HuH-7.5 (cell line): ENCODE results near the gene RNASEL.

Experiments used
- DNase-seq: peaks from one replicate; pipeline ENCODE4 v3.0.0; 2011; ENCODE audit warnings: low spot score

Gene RNASEL

DNA sequence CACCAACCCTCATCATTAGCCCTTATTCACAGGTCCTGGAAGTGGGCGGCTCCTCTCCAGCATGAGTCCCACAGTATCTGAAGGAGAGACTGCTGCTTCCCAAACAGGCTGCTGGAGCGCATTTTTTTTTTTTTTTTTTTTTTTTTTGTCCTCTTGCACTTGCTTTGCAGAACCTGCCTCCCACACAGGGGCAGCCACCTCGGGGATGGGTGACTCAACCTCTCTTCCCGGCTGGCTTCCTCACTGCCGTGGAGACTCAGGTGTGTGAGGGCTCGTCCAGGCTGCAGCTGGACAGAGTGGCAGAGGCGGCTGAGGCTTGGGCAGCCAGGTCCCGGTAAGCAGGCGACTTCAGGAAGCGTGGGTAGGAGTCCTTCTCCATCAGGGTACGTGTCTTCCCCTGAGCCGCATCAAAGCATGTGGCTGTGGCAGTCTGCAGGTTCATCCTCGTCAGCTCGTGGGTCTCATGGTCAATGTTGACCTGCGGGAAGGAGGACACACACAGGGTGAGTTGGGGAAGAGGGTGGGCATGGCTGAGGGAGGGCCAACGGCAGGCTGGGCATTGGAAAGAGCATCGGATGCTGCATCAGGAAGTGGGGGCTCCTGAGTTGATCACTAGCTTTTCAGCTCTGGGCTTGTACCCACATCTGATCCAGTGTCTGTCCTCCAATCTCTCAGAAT lies 11.1 kb upstream of the RNASEL start:
- no peak for DNase-seq

DNA sequence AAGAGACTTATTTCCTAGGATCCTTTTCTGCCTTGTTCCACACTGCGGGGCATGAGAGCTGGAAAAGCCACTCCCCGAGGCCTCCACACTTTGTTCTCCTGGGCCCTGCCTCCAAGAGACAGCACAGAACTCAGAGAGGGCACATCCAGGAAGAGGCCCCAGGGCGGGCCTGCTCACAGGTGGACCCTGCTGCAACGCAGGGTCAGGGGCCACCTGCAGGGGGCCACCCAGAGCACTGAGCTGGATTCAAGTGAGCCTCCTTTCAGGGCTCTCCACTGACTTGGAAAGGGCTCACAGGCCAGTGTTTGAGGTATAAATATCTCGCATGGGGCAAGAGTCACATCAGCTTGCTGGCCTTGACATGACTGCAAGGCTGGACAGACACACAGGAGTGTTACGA lies 10.3 kb upstream of the RNASEL start:
- DNase-seq = no peak

DNA sequence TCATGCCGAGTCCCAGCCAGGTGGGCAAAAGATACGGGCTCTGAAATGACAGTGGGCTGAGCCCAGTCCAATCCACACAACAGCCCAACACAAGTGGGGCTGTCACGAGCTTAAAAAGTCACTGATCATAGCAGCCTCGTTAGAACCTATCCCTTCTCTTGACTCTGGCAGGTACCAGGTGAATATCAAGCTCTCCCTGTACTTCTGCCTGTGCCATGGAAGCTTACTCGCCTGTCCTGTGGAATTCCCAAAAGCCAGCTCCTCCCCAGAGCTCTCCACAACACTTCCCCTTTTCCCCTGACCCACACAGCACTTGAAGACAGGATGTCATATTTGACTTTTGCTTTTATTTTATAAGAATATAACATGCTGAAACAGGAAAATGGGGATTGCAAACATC lies 9.2 kb upstream of the RNASEL start:
- DNase-seq = no peak

DNA sequence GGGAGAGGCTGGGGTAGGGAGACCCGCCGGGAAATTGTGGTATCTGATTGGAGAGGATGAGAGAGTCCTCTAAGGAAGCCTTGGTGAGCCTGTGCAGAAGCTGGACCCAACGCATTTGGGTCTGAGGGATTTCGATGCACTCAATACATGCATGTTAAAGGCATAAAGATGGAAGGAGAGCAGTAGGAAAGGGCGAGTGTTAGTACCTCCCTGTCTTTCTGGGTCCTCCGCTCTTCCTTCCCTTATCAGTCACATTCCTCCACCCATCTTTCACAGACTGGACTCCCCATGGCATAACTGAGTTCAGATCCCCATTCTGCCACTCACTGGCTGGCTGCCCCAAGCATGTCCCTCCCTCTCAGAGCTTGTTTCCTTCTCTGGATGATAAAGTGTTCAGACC lies 7.9 kb upstream of the RNASEL start:
- DNase-seq = no peak

DNA sequence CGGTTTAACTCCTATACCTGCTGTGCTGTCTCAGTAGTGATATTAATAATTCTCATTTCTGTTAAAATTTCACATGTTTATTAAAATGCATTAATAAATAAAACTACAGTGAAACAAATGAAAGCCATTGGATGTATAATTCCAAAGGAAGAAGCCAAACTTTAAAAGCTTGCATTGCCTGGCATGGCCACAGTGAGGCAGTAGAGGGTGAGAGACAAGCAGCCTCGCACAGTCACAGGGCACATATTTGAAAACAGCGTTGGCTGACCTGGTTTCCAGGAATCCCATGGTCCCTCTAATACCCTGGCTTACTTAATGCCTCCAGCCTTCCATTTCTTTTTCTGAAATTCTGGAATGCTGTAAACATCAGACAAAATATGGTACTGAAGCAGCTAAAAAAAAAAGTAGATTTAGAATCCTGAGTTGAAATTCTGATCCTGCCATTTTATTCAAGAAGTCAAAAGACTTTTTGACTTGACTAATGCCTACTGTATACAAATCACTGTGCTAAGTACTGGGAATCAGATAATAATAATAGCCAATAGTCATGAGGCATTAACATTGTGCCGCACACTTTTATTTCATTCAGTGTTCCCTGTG lies 6.7 kb upstream of the RNASEL start:
- peak; percentile 40 for DNase-seq

DNA sequence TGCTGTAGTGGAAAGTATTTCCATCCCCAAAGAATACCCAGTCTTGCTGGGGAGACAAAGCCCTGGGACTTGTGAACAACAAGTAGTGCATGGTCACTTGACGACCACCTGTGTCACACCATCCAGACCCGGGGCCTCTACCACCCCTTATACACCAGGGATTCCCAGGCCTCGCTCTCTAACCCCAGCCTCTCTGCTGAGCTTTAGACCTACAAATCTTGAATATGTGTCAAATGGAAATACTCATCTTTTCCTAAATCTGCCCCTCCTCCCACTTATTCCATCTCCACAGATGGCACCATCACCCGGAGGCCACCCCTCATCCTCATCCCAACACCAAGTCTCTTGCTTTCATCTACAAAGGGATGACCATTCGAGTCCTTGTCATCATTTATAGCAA lies 875 bp upstream of the RNASEL start:
- DNase-seq = no peak

DNA sequence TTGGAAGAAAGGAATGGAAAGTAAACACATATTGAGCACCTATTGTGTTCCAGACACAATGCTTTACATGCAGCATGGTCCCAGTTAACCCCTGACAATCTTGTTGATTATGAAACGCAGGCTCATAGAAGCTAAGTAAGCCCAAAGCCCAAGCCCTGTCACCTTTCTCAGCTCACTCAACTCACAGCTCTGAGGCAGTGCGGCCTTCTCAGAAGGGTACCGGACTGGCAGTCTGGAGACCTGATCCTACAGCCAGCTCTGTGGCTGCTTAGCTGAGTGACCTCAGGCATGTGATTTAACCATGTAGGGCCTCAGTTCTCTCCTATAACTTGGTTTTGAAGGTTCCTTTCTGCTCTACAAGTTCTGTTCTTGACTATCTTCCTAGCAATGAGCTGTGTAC lies 464 bp upstream of the RNASEL start:
- DNase-seq = no peak

DNA sequence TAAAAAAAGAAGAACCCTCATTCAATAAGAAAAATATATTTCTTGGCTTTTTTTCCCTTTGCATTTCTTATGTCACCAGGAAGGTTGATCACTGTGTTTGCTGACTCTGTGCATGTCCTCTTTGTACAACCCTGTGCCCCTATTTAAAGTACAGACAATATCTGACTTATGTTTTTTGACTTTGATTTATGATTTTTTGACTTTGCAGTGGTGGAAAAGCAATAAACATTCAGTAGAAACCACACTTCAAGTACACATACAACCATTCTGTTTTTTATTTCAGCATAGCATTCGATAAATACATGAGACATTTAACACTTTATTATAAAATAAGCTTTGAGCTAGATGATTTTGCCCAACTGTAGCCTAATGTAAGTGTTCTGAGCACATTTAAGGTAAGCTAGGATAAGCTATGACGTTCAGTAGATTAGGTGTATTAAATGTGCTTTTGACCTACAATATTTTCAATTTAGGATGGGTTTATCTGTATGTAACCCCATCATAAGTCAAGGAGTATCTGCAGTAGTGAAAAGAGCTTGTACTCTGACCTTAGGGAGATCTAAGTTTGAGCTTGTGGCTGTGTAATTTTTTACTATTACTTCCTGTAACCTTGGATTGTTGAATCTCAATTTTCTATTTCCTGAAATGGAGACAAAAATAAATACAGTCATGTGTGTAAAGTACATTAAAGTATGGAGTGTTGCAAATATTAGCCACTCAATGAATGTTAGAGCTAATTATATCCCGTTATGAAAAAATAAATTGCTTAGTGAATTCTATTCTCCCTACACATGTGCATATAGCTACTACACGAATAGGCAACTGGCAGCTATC lies 1.2 kb downstream of the RNASEL start:
- DNase-seq = no peak

DNA sequence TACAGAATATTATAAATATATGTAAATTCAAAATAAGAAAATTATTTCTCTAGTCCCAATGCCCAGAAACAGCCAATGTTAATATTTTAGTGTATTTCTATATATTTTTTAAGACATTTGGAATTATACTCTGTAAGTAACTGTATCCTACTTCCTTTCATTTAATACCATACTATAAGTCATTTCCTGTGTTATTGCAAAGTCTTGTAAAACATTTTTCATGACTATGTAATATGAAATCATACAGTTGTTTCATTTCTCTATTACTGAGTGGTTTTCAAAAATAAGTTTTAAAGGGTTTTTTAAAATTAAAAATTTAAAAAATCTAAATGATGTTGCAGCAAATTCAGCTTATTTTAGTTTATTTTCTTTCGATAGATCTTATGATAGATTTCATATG lies 2.0 kb downstream of the RNASEL start:
- no peak for DNase-seq

DNA sequence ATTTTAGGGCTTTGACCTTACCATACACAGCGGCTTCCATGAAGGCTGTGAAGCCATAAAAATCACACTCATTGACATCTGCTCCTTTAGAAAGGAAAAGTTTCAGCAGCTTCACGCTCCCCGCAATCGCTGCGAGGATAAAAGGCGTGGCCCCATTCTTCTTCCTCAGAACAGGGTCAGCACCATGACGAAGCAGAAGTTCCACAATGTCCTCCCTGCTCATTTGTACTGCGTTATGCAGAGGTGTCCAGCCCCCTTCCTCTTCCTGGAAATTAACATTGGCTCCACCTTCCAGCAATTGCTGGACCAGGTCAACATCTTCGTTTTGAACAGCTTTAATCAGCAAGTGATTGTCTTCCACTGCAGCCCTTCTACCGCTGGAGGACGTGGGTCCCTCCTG lies 2.7 kb downstream of the RNASEL start:
- no peak for DNase-seq

DNA sequence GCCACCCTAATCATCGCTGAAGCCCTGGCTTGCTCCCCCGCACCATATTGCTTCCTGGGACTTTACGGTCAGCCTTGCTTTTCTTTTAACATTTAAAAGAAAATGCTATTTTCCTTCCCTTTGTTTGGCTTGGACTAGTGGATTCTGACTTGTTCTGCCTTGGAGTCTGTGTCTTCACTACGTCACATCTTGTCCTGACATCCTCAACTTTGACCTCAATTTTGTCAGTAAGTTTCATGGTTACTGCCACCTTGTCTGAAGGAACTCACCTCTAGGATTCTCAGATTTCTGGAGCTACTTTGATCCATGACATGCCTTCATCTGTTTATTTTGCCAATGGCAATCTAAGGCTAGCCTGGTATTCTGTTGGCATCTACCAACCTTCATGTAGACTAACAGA lies 4.3 kb downstream of the RNASEL start:
- no peak for DNase-seq

DNA sequence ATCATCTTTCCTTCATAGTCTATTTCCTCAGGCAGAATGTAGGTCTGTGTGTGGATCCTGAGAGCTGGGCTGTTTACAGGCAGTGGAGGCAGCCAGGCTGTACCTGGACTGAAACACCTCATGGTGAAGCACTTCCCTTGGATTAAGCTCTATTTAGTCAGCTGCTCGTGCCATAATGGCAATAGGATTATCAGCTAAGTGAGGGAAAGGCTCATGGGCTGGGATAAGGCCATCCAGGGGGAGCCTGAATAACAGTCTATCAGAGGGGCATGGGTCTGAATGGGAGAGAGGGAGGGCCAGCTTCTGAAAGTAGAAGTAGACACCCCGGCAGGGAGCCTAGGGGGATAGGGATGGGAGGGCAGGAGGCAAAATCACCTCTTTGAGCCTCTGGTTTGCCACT lies 8.3 kb downstream of the RNASEL start:
- no peak for DNase-seq

DNA sequence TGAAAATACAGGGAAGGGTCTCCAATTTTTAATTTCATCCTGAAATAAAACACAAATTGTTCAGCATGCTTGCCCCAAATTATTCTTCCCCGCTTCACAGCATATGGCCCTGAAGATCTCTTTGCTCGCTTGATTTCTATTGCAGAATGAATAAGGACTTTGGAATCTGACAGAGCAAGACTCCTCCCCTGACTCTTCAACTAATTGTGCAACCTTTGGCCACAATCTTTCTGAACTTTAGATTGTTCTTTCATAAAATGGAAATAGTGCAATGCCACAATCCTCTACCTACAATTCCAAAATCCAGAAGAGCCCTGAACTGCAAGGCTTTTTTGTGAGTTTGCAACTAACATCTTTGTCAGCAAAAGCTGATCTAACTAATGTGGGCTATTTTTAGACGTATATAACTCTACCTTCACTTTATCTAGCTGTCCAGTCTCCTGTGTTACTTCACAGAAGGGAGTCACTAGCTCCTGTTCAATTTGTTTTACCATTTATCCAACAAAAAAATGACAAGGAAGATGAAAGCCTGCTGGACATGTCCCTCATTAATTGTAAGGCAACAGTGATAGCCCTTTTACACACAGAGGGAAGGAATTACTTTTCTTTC lies 13.4 kb downstream of the RNASEL start:
- no peak for DNase-seq

DNA sequence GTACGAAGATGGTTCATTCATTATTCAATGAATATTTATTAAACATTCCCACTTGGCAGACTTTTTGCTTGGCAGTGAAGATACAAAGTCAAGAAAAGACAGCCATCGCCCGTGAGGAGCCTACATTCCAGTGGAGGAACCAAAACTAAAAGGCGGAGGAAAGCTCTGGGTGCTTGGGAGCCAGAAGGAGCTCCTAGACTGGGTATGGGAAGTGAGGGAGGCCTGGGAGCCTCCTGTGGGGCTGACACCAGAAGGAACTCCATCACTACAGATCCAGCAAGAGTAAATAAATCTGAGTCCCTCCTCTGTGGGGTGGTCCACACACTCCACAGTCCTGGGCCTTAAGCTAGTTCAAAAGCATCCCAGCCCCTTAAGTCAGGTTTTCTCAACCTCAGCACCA lies 14.9 kb downstream of the RNASEL start:
- no peak for DNase-seq

DNA sequence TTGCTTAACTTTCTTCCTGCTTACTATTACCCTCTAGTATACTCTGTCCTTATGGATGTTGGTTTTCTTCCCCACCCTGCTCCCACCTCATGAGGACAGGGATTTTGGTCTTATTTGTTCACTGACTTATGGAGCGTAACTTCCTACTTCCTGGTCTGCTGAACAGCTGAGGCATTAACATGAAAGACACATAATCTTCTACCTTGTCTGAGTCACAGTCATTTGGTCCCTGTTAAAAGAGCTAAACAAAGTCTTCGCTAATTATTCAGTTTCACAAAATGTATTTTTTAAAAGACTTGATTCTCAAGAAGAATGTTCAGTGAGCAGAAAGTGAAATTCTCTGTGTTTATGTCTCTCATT lies 18.5 kb downstream of the RNASEL start:
- no peak for DNase-seq

DNA sequence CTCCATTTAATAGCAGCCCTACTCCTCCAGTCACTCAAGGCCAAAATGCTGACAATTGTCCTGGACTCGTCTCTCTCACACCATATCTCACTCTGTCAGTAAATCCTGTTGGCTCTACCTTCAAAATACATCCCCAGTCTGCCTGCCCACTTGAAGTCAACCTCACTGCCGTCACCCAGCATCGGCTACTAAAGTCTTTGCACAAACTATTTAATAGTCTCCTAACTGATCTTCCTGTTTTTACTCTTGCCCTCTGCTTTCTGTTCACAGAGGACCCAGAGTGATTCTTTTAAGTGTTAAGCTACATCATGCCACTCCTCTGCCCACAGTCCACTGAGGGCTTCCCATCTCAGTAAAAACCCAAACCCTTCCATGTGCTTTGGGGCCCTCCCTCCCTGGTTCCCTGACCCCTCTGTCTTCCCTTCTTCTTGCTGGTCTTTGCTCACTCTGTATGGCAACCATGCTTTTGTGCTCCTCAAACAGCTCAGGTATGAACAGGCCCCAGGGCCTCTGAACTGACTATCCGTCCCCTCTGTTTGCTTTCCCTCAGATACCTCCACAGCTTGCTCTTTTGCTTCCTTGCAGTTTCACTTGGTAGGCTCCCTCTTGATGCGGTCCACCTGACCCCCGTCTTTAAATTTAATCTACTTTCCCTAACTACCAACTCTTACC lies 19.0 kb downstream of the RNASEL start:
- DNase-seq = no peak

DNA sequence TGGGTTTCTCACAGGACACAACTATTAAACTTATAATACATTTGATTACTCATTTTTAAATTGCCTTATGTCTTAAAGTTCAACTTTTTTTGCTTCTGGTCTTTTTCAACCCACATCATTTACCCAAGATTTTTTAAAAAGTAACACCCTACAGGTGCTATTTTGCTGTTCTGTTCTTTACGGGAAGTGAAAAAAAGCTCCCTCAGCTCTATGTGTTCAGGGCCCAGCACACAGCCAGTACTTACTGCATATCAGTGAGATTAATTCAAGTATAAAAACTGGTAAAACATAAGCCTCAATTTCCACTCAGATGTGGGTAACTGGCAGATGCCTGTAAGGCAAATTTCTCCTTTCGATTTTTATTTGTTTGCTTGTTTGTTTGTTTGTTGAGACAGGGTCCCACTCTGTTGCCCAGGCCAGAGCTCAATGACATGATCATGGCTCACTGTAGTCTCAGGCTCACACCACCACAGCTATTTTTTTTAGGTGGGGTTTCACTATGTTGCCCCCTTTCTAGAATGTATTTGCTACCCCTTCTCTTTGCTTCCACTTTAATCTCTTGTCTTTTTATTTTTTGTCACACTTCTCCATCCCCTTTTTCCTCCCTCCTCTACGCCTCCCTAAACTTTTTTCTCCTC lies 20.3 kb downstream of the RNASEL start:
- DNase-seq = no peak

DNA sequence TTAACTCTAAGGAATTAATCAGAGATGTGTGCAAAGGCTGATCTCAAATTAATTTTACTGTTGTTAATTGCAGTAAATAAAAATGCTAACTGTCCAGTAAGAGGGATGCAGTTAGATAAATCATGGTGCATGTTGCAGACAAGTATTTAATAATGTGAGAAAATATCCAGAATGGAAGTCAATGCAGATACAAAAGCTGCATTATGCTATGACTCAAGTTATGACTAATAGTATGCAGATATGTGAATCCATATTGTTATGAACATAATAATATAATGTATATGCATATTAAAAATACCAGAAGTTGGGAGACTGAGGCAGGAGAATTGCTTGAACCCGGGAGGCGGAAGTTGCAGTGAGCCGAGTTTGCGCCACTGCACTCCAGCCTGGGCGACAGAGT lies 21.4 kb downstream of the RNASEL start:
- no peak for DNase-seq

DNA sequence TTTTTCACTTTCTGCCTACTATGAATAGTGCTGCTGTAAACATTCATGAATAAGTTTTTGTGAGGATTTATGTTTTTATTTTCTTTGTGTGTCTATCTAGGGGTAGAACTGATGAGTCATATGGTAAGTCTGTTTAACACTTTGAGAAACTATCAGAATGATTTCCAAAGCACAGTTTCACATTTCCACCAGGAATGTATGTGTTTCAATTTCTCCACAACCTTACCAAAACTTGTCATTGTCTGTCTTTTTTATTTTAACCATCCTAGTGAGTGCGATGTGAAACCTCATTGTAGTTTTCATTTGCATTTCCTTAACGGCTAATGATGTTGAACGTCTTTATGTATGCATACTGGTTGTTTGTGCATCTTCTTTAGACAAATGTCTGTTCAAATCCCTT lies 23.5 kb downstream of the RNASEL start:
- DNase-seq = no peak

DNA sequence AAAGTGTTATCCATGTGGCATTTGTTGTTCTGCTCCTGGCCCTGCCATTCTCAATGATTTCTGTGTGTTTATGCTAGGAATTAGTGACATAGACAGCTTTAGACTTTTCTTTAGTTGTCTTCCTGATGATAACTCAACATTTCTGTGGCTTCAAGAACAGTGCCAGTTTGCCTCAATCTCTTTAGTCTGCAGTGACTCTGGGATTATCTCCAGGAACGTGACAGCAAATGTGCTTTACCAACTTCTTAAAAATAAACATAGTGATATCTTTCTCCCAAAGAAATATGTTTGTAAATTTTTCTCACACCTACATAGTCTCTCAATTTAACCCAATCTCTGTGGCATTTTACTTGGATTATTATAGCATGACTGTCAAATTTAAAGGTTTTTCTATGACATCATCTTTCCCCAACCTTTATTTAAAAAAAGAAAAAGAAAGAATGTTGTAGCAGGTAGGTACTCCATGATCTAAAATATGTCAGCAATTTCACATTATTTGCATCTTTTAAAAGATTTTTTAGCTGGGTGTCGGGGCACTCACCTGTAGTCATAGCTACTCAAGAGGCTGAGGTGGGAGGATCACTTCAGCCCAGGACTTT lies 24.6 kb downstream of the RNASEL start:
- DNase-seq = no peak

DNA sequence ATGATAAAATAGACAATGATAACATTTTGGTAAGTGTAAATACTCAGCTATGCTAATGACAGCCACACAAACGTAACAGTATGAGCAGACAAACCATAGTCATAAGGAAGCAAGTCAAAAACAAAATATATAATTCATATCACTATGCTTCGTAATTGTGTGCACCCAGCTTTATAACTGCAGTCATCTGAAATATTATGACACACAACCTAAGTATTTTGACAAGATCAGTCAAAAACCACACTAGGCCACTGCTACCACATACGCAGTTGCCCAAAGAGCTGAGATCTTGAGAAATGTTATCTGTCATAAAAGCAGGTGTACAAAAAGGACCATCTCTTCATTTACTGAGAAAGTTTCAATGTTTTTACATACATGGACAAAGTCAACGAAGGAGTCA lies 26.0 kb downstream of the RNASEL start:
- DNase-seq = no peak

DNA sequence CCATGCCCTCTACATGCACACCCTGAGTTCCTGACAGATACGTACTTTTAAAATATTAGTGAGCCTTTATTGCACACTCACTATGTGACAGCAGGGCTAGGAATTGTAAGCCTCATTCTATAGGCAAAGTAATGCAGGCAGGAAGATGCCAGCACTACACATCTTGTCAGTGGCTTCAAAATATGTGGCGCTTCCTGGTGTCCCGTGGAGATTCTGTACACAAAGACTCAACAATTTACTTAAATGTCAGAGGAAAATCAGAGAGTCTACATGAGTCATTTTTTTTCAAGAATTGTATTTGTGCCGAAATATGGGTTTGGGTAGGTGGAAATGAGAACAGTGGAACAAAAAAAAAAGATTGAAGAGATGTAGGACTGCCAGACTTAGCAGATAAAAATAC lies 27.6 kb downstream of the RNASEL start:
- DNase-seq = no peak
